Smooth muscle cell of the pulmonary artery (primary cell): ENCODE results near the gene TMEM271. TPM values are rescaled to one million over a fixed set of nuclear protein-coding genes. Genes with fewer than 3 reads are reported as not detected.

Experiments
- total RNA-seq: library from RNA; depleted of rRNA; stranded (reverse); fragments of >200 nt; gene quantifications from 2 replicates; pipeline ENCODE4 v1.2.3, GENCODE V29; 2014

Gene TMEM271
- not detected in 2 replicates for total RNA-seq

GRCh38 chr4:576245-576821, at the start of gene TMEM271:
Gene TMEM271, minus strand, starts transcription at chr4:576295. Its CDS starts 233 bp downstream, at chr4:576062.

GRCh38 chr4:624705-625590, 48.9 kb upstream of the TMEM271 start, which contains the start of gene PDE6B:
Gene PDE6B, plus strand, starts transcription at chr4:625573. Its CDS starts 54 bp downstream, at chr4:625627.

Other genes starting within 250 kb of the TMEM271 start
- 7.6 and 8.6 TPM in 2 replicates for gene ZNF141, start 238.5 kb downstream of the TMEM271 start, total RNA-seq
- gene ZNF721, start 77.1 kb downstream of the TMEM271 start, total RNA-seq = 20.7 and 24.4 TPM in 2 replicates
- gene PIGG, start 77.1 kb downstream of the TMEM271 start, total RNA-seq = 48.5 and 62.1 TPM in 2 replicates
- gene PDE6B, start 49.3 kb upstream of the TMEM271 start, total RNA-seq = 0.39 and 0.79 TPM in 2 replicates
- gene ATP5ME, start 98.0 kb upstream of the TMEM271 start, total RNA-seq = 117 and 120 TPM in 2 replicates
- gene MYL5, start 98.2 kb upstream of the TMEM271 start, total RNA-seq = 13.8 and 17.1 TPM in 2 replicates
- 3.4 and 5.3 TPM in 2 replicates for gene SLC49A3, start 112.9 kb upstream of the TMEM271 start, total RNA-seq
- 42.3 and 62.2 TPM in 2 replicates for gene PCGF3, start 129.5 kb upstream of the TMEM271 start, total RNA-seq
- gene CPLX1, start 249.8 kb upstream of the TMEM271 start, total RNA-seq = not detected in 2 replicates